Measurements from ENCODE around the gene KIF13A.
"Not testable (repeated sequence)": the region's sequence is repeated elsewhere in the genome, so short reads cannot be mapped to it uniquely, and the experiment has no call there.

The KIF13A gene

GRCh38 chr6:17930321-17930993 is 57.0 kb downstream of the KIF13A start:
- DNase-seq: no peak

DNA sequence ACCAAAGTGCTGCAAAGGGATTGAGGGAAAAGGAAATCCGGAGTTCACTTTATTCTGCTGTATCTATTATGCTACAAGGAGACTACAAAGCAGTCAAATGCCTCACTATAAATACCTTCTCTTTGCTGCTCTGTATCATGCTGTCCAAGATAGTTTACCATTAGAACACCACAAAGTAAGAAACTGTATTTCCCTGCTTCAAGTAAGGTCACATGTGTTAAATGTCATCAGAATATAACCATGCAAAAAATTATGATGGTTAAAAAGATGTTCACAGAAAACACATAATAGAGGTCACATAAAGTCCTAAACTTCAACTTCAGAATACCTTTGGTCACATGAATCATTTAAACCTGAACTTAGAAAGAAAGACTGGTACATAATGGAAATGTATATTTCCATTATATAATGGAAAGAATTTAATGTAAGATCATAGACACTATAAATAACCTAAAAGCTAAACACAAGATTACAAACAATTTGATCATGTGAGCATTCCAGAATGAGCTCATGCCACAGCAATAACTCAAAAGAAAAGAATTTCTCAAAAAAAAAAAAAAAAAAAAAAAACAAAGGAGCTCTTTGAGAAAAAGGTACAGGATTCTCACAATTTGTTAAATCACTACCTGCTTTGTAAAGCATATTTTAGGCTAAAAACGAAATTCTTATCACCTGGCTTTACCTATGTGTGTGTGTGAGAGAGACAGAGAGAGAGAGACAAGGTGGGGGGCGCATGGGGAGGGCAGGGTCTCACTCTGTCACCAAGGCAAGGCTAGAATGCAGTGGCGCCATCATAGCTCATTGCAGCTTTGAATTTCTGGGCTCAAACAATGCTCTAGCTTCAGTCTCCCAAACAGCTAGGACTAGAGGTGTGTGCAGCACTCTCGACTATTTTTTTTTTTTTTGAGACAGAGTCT is 58.7 kb downstream of the KIF13A start:
- DNase-seq: no peak

DNA sequence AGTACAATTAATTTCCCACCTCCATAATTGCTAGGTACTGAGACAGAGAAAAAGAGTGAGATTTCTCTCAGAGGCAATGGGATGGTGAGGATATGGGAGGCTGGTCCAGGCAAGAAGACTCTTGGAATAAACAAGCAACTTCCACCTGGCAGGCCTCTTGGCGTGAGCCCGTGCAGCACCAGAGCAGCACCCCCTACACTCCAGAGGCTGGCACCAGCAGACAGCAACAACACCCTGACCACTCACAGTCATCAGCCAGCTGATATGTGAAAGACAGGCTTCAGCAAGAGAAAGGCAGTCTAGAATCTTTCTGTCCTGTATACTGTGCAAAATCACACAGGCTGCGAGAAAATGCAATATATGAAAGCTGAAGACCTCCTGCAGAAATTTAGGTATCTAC is 59.7 kb downstream of the KIF13A start:
- no peak for DNase-seq

DNA sequence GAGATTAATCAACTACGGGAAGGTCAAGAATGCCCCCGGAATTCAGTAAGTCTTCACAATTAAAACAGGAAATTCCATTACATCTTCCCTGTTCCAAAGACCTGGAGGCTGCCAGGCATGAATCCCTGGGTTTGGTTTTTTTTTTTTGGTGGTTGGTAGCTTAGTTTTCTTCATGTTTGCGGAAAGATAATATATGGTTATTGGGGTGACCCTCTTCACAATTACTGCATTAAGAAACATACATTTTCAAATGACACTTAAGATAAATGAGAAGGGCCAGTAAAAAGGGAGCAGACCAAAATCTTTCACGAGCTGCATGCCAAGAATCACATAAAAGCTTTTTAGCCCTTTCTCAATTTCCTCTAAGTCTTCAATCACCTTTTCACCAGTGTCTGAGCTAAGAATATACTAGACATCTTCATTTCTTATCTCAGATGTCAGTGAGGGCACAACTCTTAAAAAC is 64.0 kb downstream of the KIF13A start:
- no peak for DNase-seq

GRCh38 chr6:17921454-17921853 is 66.0 kb downstream of the KIF13A start:
- no peak for DNase-seq

DNA sequence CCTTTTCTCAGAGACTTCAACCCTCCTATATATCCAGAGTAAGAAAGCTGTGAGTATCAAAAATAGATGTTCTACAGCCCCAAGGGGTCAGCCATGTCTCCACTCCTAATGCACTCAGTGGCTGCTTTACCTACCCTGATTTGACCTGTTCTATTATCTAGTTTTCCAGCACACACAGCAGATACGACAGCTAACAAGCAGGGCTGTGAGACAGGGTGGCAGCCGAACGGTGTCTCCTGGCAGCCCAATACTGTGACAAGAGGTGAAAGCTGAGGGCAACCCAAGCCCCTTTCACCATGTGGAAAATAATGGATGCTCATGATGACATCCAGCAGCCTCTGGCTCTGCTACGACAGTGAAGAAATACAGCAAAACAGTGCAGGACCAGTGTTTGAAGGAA is 67.9 kb downstream of the KIF13A start:
- no peak for DNase-seq

DNA sequence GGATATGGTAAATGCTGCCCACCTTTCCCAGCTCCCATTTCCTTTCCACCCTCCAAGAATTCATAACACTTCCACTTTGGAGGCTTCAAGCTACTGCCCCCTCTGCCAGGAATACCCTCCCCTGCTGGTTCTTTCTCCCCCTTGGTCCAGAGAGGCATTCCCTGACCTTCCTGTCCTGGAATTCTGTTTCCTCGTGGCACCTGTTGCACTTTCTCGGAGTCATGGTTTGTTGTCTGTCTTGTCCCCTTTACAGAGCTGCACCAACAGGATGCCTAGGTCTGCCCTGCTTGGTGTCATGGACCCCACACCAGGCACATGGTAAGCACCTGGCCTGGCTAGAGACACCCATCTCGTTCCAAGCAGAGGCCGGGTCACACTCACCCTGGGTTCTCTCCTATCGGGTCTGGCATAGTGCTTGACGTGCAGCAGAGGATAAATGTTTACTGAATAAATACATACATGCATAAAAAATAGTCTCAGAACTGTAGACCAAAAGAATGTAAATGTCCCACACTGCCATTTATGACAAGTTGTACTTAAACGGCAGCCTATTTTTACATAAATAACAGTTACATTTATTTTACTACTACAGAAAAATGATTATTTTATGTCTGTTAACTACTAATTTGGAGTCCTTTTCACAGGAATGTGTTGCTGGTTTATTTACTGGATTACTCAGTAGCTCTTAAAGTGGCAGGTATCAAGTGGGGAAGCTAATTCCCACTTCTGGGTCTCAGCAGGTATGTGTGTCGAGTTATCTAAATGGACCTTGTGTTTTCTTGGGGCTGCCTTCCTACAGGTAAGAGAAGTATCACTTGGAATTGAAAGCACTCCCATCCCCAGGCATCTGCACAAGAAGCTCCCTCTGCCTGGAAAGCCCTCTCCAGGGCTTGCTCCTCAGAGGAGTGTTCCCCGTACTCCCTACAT is 69.3 kb downstream of the KIF13A start:
- no peak for DNase-seq

DNA sequence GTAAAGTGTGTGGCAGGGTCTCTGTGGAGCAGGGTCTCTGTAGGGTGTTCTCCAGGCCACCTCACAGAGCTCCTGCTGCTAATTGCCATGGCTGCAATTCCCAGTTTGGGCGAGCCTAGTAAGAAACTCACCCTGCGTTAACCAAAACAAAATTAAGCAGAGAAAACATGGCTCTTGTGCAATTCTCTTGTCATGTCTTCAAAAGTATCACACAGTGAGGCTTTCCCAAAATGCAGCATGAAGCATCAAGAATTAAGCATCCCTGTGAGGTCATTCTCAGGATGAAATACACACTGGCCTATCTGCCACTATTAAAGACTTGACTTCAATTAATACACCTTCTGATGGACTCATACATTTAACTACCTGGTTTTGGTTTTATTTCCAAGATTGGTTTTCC is 72.8 kb downstream of the KIF13A start:
- DNase-seq: no peak

GRCh38 chr6:17912521-17912920 is 74.9 kb downstream of the KIF13A start:
- DNase-seq: no peak

- DNase-seq: not testable (repeated sequence)
These were observed 75.8 kb downstream of the KIF13A start for GRCh38 chr6:17911656-17912055.

DNA sequence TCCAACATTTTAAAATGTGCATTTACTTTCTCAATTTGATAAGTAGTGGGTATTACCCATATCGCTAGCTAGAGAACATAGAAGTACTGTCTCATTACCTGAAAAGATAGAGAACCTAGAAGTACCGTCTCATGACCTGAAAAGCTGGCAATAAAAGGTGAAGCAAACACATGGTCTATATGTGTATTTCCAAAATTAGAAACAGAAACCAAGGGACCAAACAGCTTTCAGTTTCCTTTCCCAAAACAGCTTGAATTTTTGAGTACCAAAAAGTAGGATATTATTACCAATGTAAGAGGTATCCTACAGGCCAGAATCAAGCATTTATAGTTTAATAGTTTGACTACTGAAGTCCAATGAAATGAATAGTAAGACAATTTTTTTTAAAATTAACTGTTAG is 77.2 kb downstream of the KIF13A start:
- no peak for DNase-seq

- no peak for DNase-seq
These were observed 78.6 kb downstream of the KIF13A start for GRCh38 chr6:17908831-17909230.

DNA sequence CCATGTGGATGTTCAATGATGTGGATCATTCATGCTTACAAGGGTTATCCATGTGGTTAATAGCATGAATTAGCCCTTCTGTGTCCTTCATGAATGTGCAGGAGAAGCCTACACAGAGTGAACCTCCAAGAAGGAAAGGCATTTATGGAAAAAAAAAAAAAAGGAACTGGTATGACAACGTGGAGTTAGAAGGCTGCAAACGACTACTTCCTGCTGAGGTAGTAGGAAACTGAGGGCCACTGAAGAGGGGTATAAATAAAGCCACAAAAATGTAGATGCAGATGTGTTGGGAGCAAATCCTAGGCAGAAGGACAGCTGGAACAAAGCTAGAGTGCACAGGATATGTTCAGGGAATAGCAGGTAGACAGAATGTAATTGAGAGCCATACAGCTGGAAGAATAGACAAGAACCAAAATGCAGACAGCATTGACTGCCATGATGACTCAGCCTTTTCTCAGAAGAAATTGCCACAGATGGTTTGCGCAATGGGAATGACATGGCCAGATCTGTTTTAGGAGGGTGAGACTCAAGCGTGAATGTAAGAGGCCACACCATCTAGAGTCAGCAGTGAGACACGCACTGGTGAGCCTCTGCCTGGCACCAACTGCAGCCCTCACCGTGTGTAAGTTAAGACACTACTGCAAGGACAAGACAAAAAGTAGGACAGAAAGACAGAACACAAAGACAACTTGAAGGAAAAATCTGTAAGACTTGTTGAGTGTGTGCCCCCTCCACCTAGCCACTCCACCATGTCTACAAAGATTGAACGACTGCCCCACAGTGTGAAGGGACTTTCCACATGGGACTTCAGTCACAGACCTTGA is 79.8 kb downstream of the KIF13A start:
- peak; percentile 60 for DNase-seq

DNA sequence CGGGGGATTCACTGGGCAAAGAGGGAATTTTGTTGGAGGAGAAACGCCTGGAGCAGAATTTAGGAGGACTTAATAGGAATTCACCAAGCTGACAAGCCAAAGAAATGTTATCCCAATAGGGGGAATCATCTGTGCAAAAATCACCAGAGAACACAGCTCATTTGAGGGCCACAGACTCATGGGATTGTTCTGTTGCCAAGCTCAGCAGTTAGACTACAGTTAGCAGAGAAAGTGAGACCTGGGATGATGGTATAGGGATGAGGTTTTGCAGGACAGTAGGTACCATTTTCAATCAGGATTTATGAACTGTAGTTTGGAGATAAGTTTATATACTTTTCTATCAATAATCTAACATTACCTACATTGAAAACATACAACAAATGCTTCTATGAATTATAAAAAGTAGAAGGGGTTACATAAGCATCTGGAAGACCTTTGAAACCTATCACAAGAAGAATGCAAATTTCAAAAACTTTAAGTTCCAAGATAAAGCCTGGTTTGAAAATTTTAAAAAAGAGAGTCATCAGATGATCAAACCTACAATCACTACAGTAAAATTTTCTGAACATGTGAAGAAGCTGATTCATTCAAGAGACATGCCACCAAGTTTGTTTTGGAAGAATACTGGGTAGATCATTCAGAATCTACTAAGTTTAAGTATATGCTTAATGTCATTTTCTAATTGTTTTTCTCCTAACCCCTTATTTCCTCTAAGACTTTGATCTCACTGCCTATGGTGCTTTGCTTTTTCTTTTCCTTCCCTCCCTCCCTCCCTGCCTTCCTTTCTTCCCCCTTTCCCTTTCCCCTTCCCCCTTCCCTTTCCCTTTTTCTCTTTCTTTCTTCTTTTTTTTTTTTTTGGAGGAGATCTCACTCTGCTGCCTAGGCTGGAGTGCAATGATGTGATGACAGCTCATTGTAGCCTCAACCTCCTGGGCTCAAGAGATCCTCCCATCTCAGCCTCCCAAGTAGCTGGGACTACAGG is 81.5 kb downstream of the KIF13A start:
- DNase-seq: no peak

- no peak for DNase-seq
These were observed 82.8 kb downstream of the KIF13A start for GRCh38 chr6:17904491-17905120.

DNA sequence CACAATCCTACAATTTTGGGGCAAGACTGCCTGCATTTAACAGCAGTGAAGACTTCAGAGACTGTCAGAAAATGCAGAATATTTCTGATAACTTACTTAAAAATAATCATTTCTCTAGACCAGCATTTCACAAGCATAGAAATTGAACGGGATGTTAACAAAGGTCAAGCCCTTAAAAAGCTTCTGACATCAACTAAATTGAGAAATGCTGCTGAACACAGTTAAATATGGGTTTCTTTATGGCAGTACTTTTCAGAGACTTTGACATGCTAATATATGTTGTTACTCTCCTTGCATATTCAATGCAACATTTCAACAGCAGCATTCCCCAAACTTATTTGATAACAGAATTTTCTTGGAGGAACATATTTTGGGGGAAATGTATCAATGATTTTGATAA is 84.5 kb downstream of the KIF13A start:
- DNase-seq: no peak

DNA sequence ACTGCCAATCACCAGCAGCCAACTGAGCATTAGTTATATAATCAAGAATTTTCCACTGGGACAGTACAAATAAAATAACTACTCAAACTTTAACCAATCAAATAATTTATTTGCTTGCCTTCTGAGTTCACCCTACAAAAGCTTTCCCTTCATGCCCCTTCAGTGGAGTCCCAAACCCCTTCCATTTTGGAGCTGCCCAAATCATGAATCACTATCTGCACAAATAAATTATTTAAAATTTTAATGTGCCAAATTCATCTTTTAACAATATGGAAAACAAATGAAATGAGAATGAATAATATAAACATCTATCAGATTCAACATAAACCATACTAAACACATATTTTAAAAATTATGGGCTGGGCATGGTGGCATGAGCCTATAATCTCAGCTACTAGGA is 85.9 kb downstream of the KIF13A start:
- no peak for DNase-seq

- DNase-seq: no peak
These were observed 87.4 kb downstream of the KIF13A start for GRCh38 chr6:17900011-17900410.

- no peak for DNase-seq
These were observed 87.9 kb downstream of the KIF13A start for GRCh38 chr6:17899491-17899890.

DNA sequence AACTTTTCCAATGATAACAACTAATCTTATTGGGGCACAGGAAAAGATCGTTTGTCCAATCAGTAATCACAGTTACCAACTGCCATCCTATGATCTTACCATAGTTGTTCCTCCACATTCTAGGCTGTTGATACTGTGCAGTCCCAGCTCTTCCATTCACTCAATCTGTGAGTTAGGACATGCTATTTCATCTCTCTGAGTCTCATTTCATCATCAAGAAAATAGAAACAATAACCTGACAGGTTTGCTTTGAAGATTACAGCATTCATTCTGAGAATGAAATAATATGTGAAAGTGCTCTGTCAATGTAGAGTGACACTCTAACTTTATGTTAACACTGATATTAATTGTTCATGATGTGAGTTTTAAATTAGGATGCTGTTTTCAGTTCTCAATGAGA is 89.8 kb downstream of the KIF13A start:
- DNase-seq: no peak
